Glomerular visceral epithelial cell (primary cell): ENCODE data around the gene ASRGL1.
A peak's percentile ranks its signal among the peaks of the same experiment; 100 is the strongest.
"Not testable (repeated sequence)": the region's sequence is repeated elsewhere in the genome, so short reads cannot be mapped to it uniquely, and the experiment has no call there.

Experiments used
- DNase-seq: peaks from one replicate; pipeline ENCODE4 v3.0.0-alpha.2; 2016; ENCODE audit errors: extremely low spot score

ASRGL1 gene

GRCh38 chr11:62352355-62353336 lies 15.4 kb downstream of the ASRGL1 start:
- DNase-seq = no peak

- DNase-seq = no peak
Measured at GRCh38 chr11:62353841-62354240, 16.6 kb downstream of the ASRGL1 start.

- DNase-seq = no peak
Measured at GRCh38 chr11:62358273-62358672, 21.0 kb downstream of the ASRGL1 start.

GRCh38 chr11:62359475-62359874 lies 22.2 kb downstream of the ASRGL1 start:
- no peak for DNase-seq

- no peak for DNase-seq
Measured at GRCh38 chr11:62360685-62361084, 23.4 kb downstream of the ASRGL1 start.

- DNase-seq = not testable (repeated sequence)
Measured at GRCh38 chr11:62368861-62369477, 31.7 kb downstream of the ASRGL1 start.

GRCh38 chr11:62370743-62371440 lies 33.6 kb downstream of the ASRGL1 start:
- DNase-seq = no peak

- DNase-seq = no peak
Measured at GRCh38 chr11:62372871-62373270, 35.6 kb downstream of the ASRGL1 start.

- no peak for DNase-seq
Measured at GRCh38 chr11:62373464-62374119, 36.3 kb downstream of the ASRGL1 start.

GRCh38 chr11:62374801-62375200 lies 37.6 kb downstream of the ASRGL1 start:
- DNase-seq = no peak

- peak; percentile 45 for DNase-seq
Measured at GRCh38 chr11:62378459-62379063, 41.3 kb downstream of the ASRGL1 start.

GRCh38 chr11:62379586-62379985 lies 42.3 kb downstream of the ASRGL1 start:
- DNase-seq = not testable (repeated sequence)

GRCh38 chr11:62380821-62381245 lies 43.6 kb downstream of the ASRGL1 start:
- DNase-seq = peak; percentile 72

GRCh38 chr11:62383822-62384221 lies 46.6 kb downstream of the ASRGL1 start:
- DNase-seq = no peak

- not testable (repeated sequence) for DNase-seq
Measured at GRCh38 chr11:62386083-62386482, 48.8 kb downstream of the ASRGL1 start.

- DNase-seq = no peak
Measured at GRCh38 chr11:62387381-62387780, 50.1 kb downstream of the ASRGL1 start.

- DNase-seq = no peak
Measured at GRCh38 chr11:62388999-62389398, 51.8 kb downstream of the ASRGL1 start.

- DNase-seq = no peak
Measured at GRCh38 chr11:62390237-62390636, 53.0 kb downstream of the ASRGL1 start.

GRCh38 chr11:62390722-62391121 lies 53.5 kb downstream of the ASRGL1 start:
- no peak for DNase-seq

- no peak for DNase-seq
Measured at GRCh38 chr11:62391642-62392425, 54.6 kb downstream of the ASRGL1 start.

- no peak for DNase-seq
Measured at GRCh38 chr11:62392506-62392905, 55.3 kb downstream of the ASRGL1 start.
